Skin of body (tissue), 2 donors: ENCODE measurements around the gene RNF113A. TPM values are rescaled to one million over a fixed set of nuclear protein-coding genes. Genes with fewer than 3 reads are reported as not detected.
"Not testable (repeated sequence)": the region's sequence is repeated elsewhere in the genome, so short reads cannot be mapped to it uniquely, and the experiment has no call there.

ENCODE experiments used
- DNase-seq: peaks from one replicate; lab custom pipeline; 2025; lab: John Stamatoyannopoulos, UW
- total RNA-seq: library from RNA; depleted of rRNA; stranded (reverse); fragments of >200 nt; gene quantifications from one replicate; pipeline ENCODE4 v1.2.3, GENCODE V29; 2014

RNF113A gene
- total RNA-seq, 1 donor from 2014 or later: 9.0 TPM

GRCh38 chrX:119852382-119853353 lies 18.9 kb downstream of the RNF113A start, which contains the start of gene UPF3B:
Gene UPF3B (minus strand): TSS chrX:119852963. CDS start chrX:119852928, 35 bp downstream.
- peak; percentile 86 for DNase-seq

GRCh38 chrX:119833905-119834304 lies 37.6 kb downstream of the RNF113A start:
- no peak for DNase-seq

- DNase-seq: no peak
Measured at GRCh38 chrX:119828446-119828845, 43.1 kb downstream of the RNF113A start.

GRCh38 chrX:119826399-119826959 lies 45.1 kb downstream of the RNF113A start:
- no peak for DNase-seq

- DNase-seq: not testable (repeated sequence)
Measured at GRCh38 chrX:119824221-119824620, 47.3 kb downstream of the RNF113A start.

- not testable (repeated sequence) for DNase-seq
Measured at GRCh38 chrX:119821703-119822102, 49.8 kb downstream of the RNF113A start.

Other genes starting within 250 kb of the RNF113A start
- 17.2 TPM for gene SEPTIN6, start 178.6 kb downstream of the RNF113A start, total RNA-seq
- gene SOWAHD, start 113.1 kb downstream of the RNF113A start, total RNA-seq: 0.79 TPM
- 2,477 TPM for gene RPL39, start 80.1 kb downstream of the RNF113A start, total RNA-seq
- gene UPF3B, start 18.8 kb downstream of the RNF113A start, total RNA-seq: 4.6 TPM
- gene NDUFA1, start 99 bp upstream of the RNF113A start, total RNA-seq: 51.3 TPM
- gene AKAP14, start 24.2 kb upstream of the RNF113A start, total RNA-seq: not detected
- gene NKAP, start 72.0 kb upstream of the RNF113A start, total RNA-seq: 6.6 TPM
- not detected for gene RHOXF2B, start 206.0 kb upstream of the RNF113A start, total RNA-seq
- not detected for gene RHOXF1, start 244.2 kb upstream of the RNF113A start, total RNA-seq